Subcutaneous abdominal adipose tissue (tissue), 5 donors: ENCODE results near the gene ATP11A.
"Not testable (repeated sequence)": the region's sequence is repeated elsewhere in the genome, so short reads cannot be mapped to it uniquely, and the experiment has no call there.

Experiments used
- H3K27ac ChIP-seq: one replicate; pipeline ENCODE4 v1.7.0; 2013; ENCODE audit warnings: low read depth, mild to moderate bottlenecking, inconsistent platforms, low read length, moderate library complexity
- H3K27me3 ChIP-seq, 5 donors: one replicate each; pipeline ENCODE4 v1.7.0; 2013; ENCODE audit warnings: low read length in 5 of 5, inconsistent platforms in 1 of 5; ENCODE audit not compliant: control insufficient read depth in 5 of 5, insufficient read depth in 4 of 5
- H3K36me3 ChIP-seq, 5 donors: one replicate each; pipeline ENCODE4 v1.7.0; 2013; ENCODE audit warnings: low read length in 5 of 5; ENCODE audit not compliant: control insufficient read depth in 5 of 5, insufficient read depth in 5 of 5
- H3K4me1 ChIP-seq, 5 donors: one replicate each; pipeline ENCODE4 v1.7.0; 2013; ENCODE audit warnings: low read length in 5 of 5, mild to moderate bottlenecking in 3 of 5, moderate library complexity in 1 of 5; ENCODE audit not compliant: control insufficient read depth in 5 of 5, insufficient read depth in 5 of 5
- H3K4me3 ChIP-seq, 5 donors: one replicate each; pipeline ENCODE4 v1.7.0; 2013; ENCODE audit warnings: low read length in 5 of 5, low read depth in 1 of 5
- H3K9ac ChIP-seq, 5 donors: one replicate each; pipeline ENCODE4 v1.7.0; 2013; ENCODE audit warnings: low read length in 5 of 5, mild to moderate bottlenecking in 4 of 5, moderate library complexity in 3 of 5
- H3K9me3 ChIP-seq, 5 donors: one replicate each; pipeline ENCODE4 v1.7.0; 2013; ENCODE audit warnings: low read length in 5 of 5; ENCODE audit not compliant: control insufficient read depth in 5 of 5
- donor health status: healthy.
- donor health status: healthy.
- donor health status: healthy.
- donor health status: healthy.
- donor health status: healthy.

ATP11A gene

DNA sequence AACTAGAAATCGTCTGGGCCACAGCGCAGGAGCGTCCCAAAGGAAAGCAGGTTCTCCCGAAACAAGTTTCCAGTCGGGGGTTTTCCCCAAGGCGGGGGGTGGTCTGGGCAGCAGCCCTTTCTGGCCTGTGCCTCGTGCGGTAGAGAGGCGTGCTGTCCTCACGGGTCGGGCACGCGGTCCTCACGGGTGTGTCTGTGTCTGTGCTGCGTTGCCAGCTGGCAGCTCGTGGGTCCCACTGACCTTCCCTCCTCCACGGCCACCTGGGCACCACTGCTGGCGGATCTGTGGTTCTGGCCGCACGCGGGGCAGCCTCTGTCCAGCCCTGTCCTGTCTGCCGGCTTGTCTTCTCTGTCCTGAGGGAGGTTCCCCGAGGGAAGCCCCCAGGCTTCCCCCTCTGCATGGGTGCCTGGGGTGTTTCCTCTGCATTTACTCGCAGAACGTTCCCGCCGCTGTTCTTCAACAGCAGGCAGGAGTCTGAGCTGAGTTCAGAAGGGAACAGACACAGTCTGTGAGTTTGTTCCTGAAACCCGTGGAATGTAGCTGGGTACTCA lies 181.0 kb downstream of the ATP11A start:
- H3K4me1 ChIP-seq, result peaks cover 0 to 11% (median 4%) of the 10 kb centered on the region in 5 donors
- H3K9ac ChIP-seq, result no peak overlapping the region
- no peak overlapping the region for H3K4me3 ChIP-seq
- peaks cover 0 to 42% (median 25%) of the 10 kb centered on the region in 5 donors for H3K36me3 ChIP-seq
- H3K9me3 ChIP-seq, result no peaks in the 10 kb centered on the region
- H3K27ac ChIP-seq, result no peak overlapping the region
- no peaks in the 10 kb centered on the region for H3K27me3 ChIP-seq

DNA sequence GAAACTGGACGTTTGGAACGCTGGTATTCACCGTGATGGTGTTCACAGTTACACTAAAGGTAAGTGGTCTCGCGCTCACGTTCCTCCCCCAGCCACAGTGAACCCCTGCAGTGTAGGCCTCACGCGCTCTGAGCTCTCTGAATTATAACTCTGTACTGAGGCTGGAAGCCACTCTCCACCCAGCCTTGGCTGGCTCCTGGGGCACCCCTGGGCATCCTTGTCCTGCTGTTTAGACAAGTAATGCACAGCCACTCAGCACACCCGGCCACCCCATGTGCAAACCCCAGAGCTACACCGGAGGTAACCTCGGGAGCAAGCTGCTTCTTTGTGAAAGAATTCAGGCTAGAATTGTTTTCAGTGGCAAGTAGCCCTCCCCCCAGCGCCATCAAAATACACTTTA lies 181.9 kb downstream of the ATP11A start:
- Histone ChIP-seq H3K9me3 (no peaks in the 10 kb centered on the region), H3K36me3 (peaks cover 0 to 43% (median 26%) of the 10 kb centered on the region in 5 donors), H3K27ac (no peak overlapping the region), H3K4me3 (no peak overlapping the region), H3K9ac (no peak overlapping the region), H3K4me1 (peaks cover 0 to 11% (median 4%) of the 10 kb centered on the region in 5 donors), H3K27me3 (no peaks in the 10 kb centered on the region)

GRCh38 chr13:112872657-112873631 lies 183.1 kb downstream of the ATP11A start:
- not testable (repeated sequence) for H3K9me3 ChIP-seq, H3K4me3 ChIP-seq, H3K9ac ChIP-seq, H3K27me3 ChIP-seq, H3K27ac ChIP-seq
- H3K36me3 ChIP-seq, result peaks cover 0 to 42% (median 26%) of the 10 kb centered on the region in 5 donors
- peaks cover 0 to 11% (median 4%) of the 10 kb centered on the region in 5 donors for H3K4me1 ChIP-seq

DNA sequence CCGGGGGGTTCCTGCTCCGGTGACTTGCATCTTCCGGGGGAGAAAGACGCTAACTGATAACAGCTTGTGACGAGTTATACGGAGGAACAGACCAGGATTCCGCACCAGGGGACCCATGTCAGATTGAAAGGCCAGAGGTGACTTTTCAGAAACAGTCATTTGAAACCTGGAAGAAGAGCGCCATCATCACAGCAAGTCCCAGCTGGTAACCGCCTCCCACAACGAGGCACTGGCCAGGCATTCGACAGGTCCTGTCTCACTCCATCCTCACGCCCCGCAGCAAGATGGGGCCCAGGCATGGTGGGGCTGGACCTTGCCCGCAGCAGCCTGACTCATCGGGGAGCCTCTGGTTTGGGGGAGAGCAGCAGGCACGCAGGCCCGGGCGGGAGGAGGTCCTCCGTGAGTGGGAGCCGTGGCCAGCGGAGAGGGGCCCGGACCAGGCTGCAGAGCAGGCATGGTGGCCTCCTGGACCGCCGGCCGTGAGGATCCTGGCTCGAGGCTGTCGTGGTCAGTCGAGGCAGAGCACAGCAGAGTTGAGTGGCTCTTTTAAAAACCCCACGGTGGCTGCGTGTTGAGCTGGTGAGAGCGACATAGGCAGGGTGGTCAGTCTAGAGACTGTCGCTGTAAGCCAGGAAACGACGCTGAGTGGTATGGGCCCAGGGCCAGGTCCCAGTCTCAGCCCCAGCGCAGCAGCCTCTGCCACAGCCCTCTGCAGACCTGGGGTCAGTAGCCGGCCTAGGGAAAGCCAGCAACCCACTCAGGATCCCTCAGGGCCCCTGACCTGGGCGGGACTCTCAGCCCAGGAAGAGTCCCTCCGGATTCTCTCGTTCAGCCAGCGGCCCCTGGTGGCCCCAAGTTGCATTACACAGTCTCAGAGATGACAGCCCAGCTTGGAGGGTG lies 184.3 kb downstream of the ATP11A start:
- Histone ChIP-seq H3K9ac (no peak overlapping the region), H3K9me3 (no peaks in the 10 kb centered on the region), H3K27ac (no peak overlapping the region), H3K4me3 (peak overlapping the region in 3 of 5 donors; percentile 14 to 38 (median 38)), H3K4me1 (peaks cover 1 to 11% (median 4%) of the 10 kb centered on the region in 5 donors), H3K36me3 (peaks cover 0 to 43% (median 30%) of the 10 kb centered on the region in 5 donors), H3K27me3 (no peaks in the 10 kb centered on the region)

GRCh38 chr13:112874751-112875300 lies 185.0 kb downstream of the ATP11A start:
- H3K36me3 ChIP-seq, result peaks cover 0 to 42% (median 28%) of the 10 kb centered on the region in 5 donors
- H3K9ac ChIP-seq, result no peak overlapping the region
- H3K27ac ChIP-seq, result no peak overlapping the region

GRCh38 chr13:112875627-112876026 lies 185.8 kb downstream of the ATP11A start:
- Histone ChIP-seq H3K36me3 (peaks cover 0 to 49% (median 36%) of the 10 kb centered on the region in 5 donors), H3K27ac (no peak overlapping the region), H3K4me1 (peaks cover 3 to 11% (median 4%) of the 10 kb centered on the region in 5 donors)

More at GRCh38 chr13:112874751-112875300, 185.0 kb downstream of the ATP11A start:
- no peaks in the 10 kb centered on the region for H3K9me3 ChIP-seq
- H3K4me1 ChIP-seq, result peaks cover 1 to 11% (median 4%) of the 10 kb centered on the region in 5 donors
- H3K4me3 ChIP-seq, result no peak overlapping the region
- no peaks in the 10 kb centered on the region for H3K27me3 ChIP-seq

GRCh38 chr13:112876305-112877000 lies 186.6 kb downstream of the ATP11A start:
- no peaks in the 10 kb centered on the region for H3K27me3 ChIP-seq

More at GRCh38 chr13:112875627-112876026, 185.8 kb downstream of the ATP11A start:
- Histone ChIP-seq H3K27me3 (no peaks in the 10 kb centered on the region), H3K4me3 (no peak overlapping the region), H3K9ac (no peak overlapping the region), H3K9me3 (no peaks in the 10 kb centered on the region)

DNA sequence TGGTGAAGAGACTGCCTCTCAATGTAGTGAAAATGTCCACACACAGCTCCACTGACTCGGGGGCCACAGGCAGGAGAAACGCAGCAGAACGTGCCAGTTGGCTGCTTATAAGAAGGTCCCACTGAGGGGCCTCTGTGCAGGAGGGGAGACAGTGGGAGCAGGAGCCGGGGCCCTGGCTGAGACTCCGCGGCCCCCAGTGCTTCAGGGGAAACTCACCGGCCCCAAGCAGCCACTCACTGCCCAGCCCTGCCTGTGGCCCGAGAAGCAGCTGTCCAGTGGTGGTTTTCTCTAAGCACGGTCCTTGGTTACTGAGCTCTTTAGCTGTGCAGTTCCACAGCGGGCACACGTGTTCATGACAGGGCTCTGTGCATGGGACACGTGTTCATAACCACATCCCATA lies 187.2 kb downstream of the ATP11A start:
- H3K27ac ChIP-seq, result no peak overlapping the region
- peaks cover 0 to 64% (median 50%) of the 10 kb centered on the region in 5 donors for H3K36me3 ChIP-seq
- H3K27me3 ChIP-seq, result no peaks in the 10 kb centered on the region
- H3K4me3 ChIP-seq, result no peak overlapping the region
- peaks cover 3 to 11% (median 4%) of the 10 kb centered on the region in 5 donors for H3K4me1 ChIP-seq
- no peak overlapping the region for H3K9ac ChIP-seq
- H3K9me3 ChIP-seq, result no peaks in the 10 kb centered on the region

More at GRCh38 chr13:112876305-112877000, 186.6 kb downstream of the ATP11A start:
- H3K9me3 ChIP-seq, result no peaks in the 10 kb centered on the region
- H3K27ac ChIP-seq, result no peak overlapping the region
- peaks cover 3 to 11% (median 4%) of the 10 kb centered on the region in 5 donors for H3K4me1 ChIP-seq
- no peak overlapping the region for H3K4me3 ChIP-seq
- H3K9ac ChIP-seq, result no peak overlapping the region
- peaks cover 0 to 57% (median 44%) of the 10 kb centered on the region in 5 donors for H3K36me3 ChIP-seq

GRCh38 chr13:112877539-112877938 lies 187.7 kb downstream of the ATP11A start:
- H3K36me3 ChIP-seq, result peaks cover 0 to 68% (median 54%) of the 10 kb centered on the region in 5 donors

More at GRCh38 chr13:112877539-112877938, 187.7 kb downstream of the ATP11A start:
- H3K4me1 ChIP-seq, result peaks cover 3 to 11% (median 4%) of the 10 kb centered on the region in 5 donors
- no peaks in the 10 kb centered on the region for H3K27me3 ChIP-seq
- H3K4me3 ChIP-seq, result no peak overlapping the region
- no peaks in the 10 kb centered on the region for H3K9me3 ChIP-seq
- H3K27ac ChIP-seq, result no peak overlapping the region
- no peak overlapping the region for H3K9ac ChIP-seq
